ENCODE data around the gene TCEA3. TPM values are rescaled to one million over a fixed set of nuclear protein-coding genes. Genes with fewer than 3 reads are reported as not detected.

Gene TCEA3
- total RNA-seq, 4 donors from 2014 or later: 20.6 to 70.9 (median 27.8) TPM

DNA sequence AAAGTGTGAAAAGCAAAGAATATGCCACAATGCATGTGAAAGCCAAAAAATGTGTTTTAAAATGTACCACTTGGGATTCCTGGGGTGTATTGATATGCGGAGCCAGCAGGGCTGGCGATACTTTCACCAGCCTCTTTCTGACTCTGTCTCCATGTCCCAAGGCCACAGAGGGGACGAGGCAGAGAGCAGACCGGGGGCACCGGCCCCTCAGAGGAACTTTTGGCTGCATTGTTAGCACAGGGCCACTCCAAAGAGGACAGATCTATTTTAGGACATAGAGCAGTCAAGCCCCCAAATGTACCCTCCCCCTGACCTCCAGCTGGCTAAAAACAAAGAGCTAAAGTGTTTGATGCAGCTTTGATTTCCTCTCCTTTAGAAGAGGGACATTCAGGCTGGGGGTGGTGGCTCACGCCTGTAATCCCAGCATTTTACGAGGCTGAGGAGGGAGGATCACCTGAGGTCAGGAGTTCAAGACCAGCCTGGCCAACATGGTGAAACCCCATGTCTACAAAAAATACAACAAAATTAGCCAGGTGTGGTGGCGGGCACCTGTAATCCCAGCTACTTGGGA lies 29.3 kb downstream of the TCEA3 start:
- no peak for TF ChIP-seq POLR2A (IDR thresholded peaks at IDR 0.05)
- TF ChIP-seq, protein P1, sequence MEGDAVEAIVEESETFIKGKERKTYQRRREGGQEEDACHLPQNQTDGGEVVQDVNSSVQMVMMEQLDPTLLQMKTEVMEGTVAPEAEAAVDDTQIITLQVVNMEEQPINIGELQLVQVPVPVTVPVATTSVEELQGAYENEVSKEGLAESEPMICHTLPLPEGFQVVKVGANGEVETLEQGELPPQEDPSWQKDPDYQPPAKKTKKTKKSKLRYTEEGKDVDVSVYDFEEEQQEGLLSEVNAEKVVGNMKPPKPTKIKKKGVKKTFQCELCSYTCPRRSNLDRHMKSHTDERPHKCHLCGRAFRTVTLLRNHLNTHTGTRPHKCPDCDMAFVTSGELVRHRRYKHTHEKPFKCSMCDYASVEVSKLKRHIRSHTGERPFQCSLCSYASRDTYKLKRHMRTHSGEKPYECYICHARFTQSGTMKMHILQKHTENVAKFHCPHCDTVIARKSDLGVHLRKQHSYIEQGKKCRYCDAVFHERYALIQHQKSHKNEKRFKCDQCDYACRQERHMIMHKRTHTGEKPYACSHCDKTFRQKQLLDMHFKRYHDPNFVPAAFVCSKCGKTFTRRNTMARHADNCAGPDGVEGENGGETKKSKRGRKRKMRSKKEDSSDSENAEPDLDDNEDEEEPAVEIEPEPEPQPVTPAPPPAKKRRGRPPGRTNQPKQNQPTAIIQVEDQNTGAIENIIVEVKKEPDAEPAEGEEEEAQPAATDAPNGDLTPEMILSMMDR (IDR thresholded peaks at IDR 0.05): no peak

DNA sequence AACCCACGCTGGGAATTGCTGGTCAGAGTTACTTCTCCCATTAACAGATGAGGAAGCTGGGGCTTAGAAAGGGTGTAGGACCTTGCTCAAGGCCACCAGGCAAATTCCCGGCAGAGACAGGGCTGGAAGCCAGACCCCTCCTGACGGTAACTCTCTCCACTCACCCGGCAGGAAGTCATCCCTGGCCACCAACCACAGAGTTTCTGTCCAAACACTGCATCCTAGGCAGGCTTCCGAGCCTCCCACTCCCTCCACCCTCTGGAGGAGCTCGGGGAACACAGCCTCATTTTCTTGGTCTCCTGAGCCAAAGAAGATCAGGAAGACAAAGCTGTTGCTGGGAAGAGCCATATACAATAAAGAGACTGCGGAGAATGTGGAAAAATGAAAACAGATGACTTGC lies 29.9 kb downstream of the TCEA3 start:
- intact Hi-C loops (cut with DNase I; ENCODE audit: low total_unique reads): no loop called here
- Histone ChIP-seq H3K36me3 (no peaks in the 10 kb centered on the region), H3K4me3 (no peak overlapping the region), H3K27ac (peak overlapping the region; percentile 66 to 84), H3K27me3 (no peaks in the 10 kb centered on the region), H3K9me3 (no peaks in the 10 kb centered on the region), H3K4me1 (peaks cover 0 to 6% of the 10 kb centered on the region in 2 donors)
- TF ChIP-seq, protein P1 (IDR thresholded peaks at IDR 0.05): no peak
- TF ChIP-seq POLR2A (IDR thresholded peaks at IDR 0.05): no peak
- DNase-seq: peak; percentile 89 to 92

More for the DNA sequence above, 29.3 kb downstream of the TCEA3 start:
- Histone ChIP-seq H3K27me3 (no peaks in the 10 kb centered on the region), H3K9me3 (no peaks in the 10 kb centered on the region), H3K36me3 (no peaks in the 10 kb centered on the region), H3K4me3 (no peak overlapping the region), H3K27ac (peak overlapping the region; percentile 66 to 84), H3K4me1 (peaks cover 0 to 6% of the 10 kb centered on the region in 2 donors)
- DNase-seq: no peak
- intact Hi-C loops (cut with DNase I; ENCODE audit: low total_unique reads): no loop called here

DNA sequence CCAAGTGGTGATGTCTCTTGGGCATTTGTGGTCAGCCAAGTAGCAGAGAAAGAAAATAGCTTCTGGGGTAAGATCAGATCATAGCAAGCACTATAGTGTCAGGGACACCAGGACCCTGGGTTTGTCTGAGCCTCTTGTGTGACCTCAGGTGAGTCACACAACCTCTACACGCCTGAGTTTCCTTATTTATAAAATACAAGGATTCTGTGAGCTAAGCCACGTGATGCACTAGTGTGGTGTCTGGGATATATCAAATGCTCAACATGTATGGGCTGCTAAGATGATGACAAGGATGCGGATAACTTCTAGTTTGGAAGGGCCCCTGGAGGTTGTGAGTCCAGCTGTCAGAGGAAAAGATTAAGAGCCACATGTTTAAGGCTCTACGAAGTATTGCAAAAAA lies 30.4 kb downstream of the TCEA3 start:
- Histone ChIP-seq H3K4me3 (no peak overlapping the region), H3K9me3 (no peaks in the 10 kb centered on the region), H3K4me1 (peaks cover 0 to 6% of the 10 kb centered on the region in 2 donors), H3K36me3 (no peaks in the 10 kb centered on the region), H3K27ac (peak overlapping the region; percentile 66 to 84), H3K27me3 (no peaks in the 10 kb centered on the region)
- TF ChIP-seq, protein P1 (IDR thresholded peaks at IDR 0.05): no peak
- TF ChIP-seq POLR2A (IDR thresholded peaks at IDR 0.05): no peak
- intact Hi-C loops (cut with DNase I; ENCODE audit: low total_unique reads): no loop called here
- DNase-seq: peak; percentile 39 to 70

- H3K9me3 ChIP-seq: no peaks in the 10 kb centered on the region
- DNase-seq: peak; percentile 84
- intact Hi-C loops (cut with DNase I; ENCODE audit: low total_unique reads): no loop called here
- peaks cover 0 to 6% of the 10 kb centered on the region in 2 donors for H3K4me1 ChIP-seq
- no peaks in the 10 kb centered on the region for H3K36me3 ChIP-seq
- no peaks in the 10 kb centered on the region for H3K27me3 ChIP-seq
- TF ChIP-seq, protein P1 (IDR thresholded peaks at IDR 0.05): no peak
- no peak for TF ChIP-seq POLR2A (IDR thresholded peaks at IDR 0.05)
- peak overlapping the region; percentile 66 to 84 for H3K27ac ChIP-seq
- H3K4me3 ChIP-seq: no peak overlapping the region
Observed at GRCh38 chr1:23393706-23394105, 30.8 kb downstream of the TCEA3 start.

GRCh38 chr1:23392125-23392855 lies 32.3 kb downstream of the TCEA3 start:
- Histone ChIP-seq H3K4me1 (peaks cover 0 to 6% of the 10 kb centered on the region in 2 donors), H3K9me3 (no peaks in the 10 kb centered on the region), H3K4me3 (no peak overlapping the region), H3K27me3 (no peaks in the 10 kb centered on the region), H3K36me3 (no peaks in the 10 kb centered on the region), H3K27ac (no peak overlapping the region)
- TF ChIP-seq POLR2A (IDR thresholded peaks at IDR 0.05): no peak
- TF ChIP-seq, protein P1 (IDR thresholded peaks at IDR 0.05): no peak
- DNase-seq: no peak
- intact Hi-C loops (cut with DNase I; ENCODE audit: low total_unique reads): no loop called here

Measured in uterus (tissue), 4 donors.